Ishikawa (cell line): Measurements from ENCODE around the gene PBX3.

ENCODE experiments used
- CEBPB ChIP-seq: IDR thresholded peaks from 2 replicates; pipeline ENCODE4 v1.6.1; 2012
- CREB1 ChIP-seq: IDR thresholded peaks from 2 replicates; pipeline ENCODE4 v1.6.1; 2012; ENCODE audit warnings: low read depth
- EGR1 ChIP-seq: IDR thresholded peaks from 2 replicates; pipeline ENCODE4 v1.6.1; 2012
- EP300 ChIP-seq: IDR thresholded peaks from 2 replicates; pipeline ENCODE4 v1.6.1; 2012; ENCODE audit warnings: borderline replicate concordance
- FOXM1 ChIP-seq: IDR thresholded peaks from 2 replicates; pipeline ENCODE4 v1.6.1; 2012; ENCODE audit warnings: low read depth, borderline replicate concordance
- MAX ChIP-seq: IDR thresholded peaks from 2 replicates; pipeline ENCODE4 v1.6.1; 2012
- NFIC ChIP-seq: IDR thresholded peaks from 2 replicates; pipeline ENCODE4 v1.6.1; 2012
- RAD21 ChIP-seq: IDR thresholded peaks from 2 replicates; pipeline ENCODE4 v1.6.1; 2012; ENCODE audit warnings: low read depth
- REST ChIP-seq: IDR thresholded peaks from 2 replicates; pipeline ENCODE4 v1.6.1; 2012; ENCODE audit warnings: low read depth, mild to moderate bottlenecking
- TAF1 ChIP-seq: IDR thresholded peaks from 2 replicates; pipeline ENCODE4 v1.6.1; 2012; ENCODE audit warnings: low read depth, mild to moderate bottlenecking
- TCF12 ChIP-seq: IDR thresholded peaks from 2 replicates; pipeline ENCODE4 v1.6.1; 2012; ENCODE audit warnings: low read depth
- TEAD4 ChIP-seq: IDR thresholded peaks from 2 replicates; pipeline ENCODE4 v1.6.1; 2012
- USF1 ChIP-seq: IDR thresholded peaks from 2 replicates; pipeline ENCODE4 v1.6.1; 2012
- YY1 ChIP-seq: IDR thresholded peaks from 2 replicates; pipeline ENCODE4 v1.6.1; 2012; ENCODE audit warnings: low read depth
- ZBTB7A ChIP-seq: IDR thresholded peaks from 2 replicates; pipeline ENCODE4 v1.6.1; 2012; ENCODE audit warnings: low read depth

The PBX3 gene

GRCh38 chr9:125884218-125884595, 137.0 kb downstream of the PBX3 start:
- TF ChIP-seq TCF12 (no peak), ZBTB7A (no peak), REST (no peak), TEAD4 (no peak), TAF1 (no peak), CEBPB (no peak), CREB1 (no peak), MAX (no peak), EGR1 (no peak), NFIC (no peak), USF1 (no peak), RAD21 (no peak), YY1 (no peak), EP300 (no peak), FOXM1 (no peak)

GRCh38 chr9:125885405-125886034, 138.3 kb downstream of the PBX3 start:
- no peak for TF ChIP-seq CEBPB
- no peak for TF ChIP-seq USF1
- TF ChIP-seq FOXM1 = no peak
- no peak for TF ChIP-seq TCF12

- TF ChIP-seq CREB1 = no peak
- TF ChIP-seq USF1 = no peak
- no peak for TF ChIP-seq FOXM1
- TF ChIP-seq EGR1 = no peak
- no peak for TF ChIP-seq YY1
- TF ChIP-seq NFIC = no peak
- TF ChIP-seq REST = no peak
- no peak for TF ChIP-seq TAF1
- TF ChIP-seq EP300 = no peak
- no peak for TF ChIP-seq TCF12
- TF ChIP-seq TEAD4 = no peak
- TF ChIP-seq ZBTB7A = no peak
- TF ChIP-seq RAD21 = no peak
- TF ChIP-seq CEBPB = no peak
Observed at GRCh38 chr9:125886365-125886764, 139.2 kb downstream of the PBX3 start.

- TF ChIP-seq EGR1 (no peak), CEBPB (no peak), ZBTB7A (no peak), USF1 (no peak), CREB1 (no peak), FOXM1 (no peak), TAF1 (no peak), MAX (no peak), RAD21 (no peak), REST (no peak), TEAD4 (no peak), YY1 (no peak), EP300 (no peak), NFIC (no peak), TCF12 (no peak)
Observed at GRCh38 chr9:125887172-125887571, 140.0 kb downstream of the PBX3 start.
